Measurements from ENCODE around the gene RBMS3. TPM values are rescaled to one million over a fixed set of nuclear protein-coding genes. Genes with fewer than 3 reads are reported as not detected.

The RBMS3 gene
- total RNA-seq, 1 experiment from 2014 or later: 15.0 TPM

DNA sequence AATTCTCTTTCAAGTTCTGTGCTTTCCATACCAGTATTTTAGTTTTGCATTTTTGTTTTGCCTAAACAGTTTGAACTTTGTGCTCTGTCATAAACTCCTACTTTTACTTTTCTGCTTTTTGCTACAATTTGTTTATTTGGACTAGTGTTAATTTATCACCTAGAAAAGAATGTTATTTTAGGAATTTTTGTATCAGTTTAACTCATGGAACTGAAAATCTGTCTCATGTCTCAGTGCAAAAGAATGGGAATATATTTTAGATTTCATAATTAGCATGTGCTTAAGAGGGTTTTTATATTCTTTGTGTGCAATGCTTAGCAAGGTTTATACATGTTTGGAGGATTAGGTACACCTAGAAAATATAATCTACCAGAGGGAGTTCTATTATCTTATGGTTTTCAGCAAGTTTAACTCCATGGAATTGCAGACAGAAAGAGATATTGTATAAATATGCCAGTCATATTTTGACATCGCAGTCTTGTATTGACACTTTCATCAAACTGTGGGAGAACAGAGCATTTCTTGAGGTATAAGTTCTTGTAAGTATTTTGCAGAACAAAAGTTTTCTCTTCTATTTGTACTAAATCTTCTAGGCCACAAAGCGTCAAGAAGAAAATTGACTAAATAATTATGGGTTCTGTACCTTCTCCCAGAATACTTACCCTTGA lies 409.9 kb downstream of the RBMS3 start:
- DNase-seq (ENCODE audit: low read depth): no peak
- in situ Hi-C loops (cut with HindIII; ENCODE audit: low pct_unique_long_range_greater_than_20kb, low sequenced_read_pairs): no loop called here

DNA sequence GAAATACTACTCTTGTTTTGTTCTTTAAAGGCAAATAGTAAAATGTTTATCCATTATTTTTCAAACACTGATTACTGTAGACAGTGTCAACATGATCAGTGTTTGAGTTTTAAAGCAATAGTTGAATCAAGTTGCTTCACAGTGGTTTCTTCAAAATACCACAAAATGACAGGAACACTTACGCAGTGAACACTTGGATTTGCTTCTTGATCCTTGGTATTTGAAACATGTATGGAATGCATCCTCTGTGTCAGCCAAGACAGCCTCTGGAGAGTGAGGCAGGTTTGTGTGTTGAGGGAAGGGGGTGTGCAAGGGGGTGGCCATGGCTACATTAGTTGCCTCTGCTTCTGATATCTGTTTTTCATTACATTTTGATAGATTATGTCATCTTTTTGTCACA lies 413.0 kb downstream of the RBMS3 start:
- in situ Hi-C loops (cut with HindIII; ENCODE audit: low pct_unique_long_range_greater_than_20kb, low sequenced_read_pairs): no loop called here

DNA sequence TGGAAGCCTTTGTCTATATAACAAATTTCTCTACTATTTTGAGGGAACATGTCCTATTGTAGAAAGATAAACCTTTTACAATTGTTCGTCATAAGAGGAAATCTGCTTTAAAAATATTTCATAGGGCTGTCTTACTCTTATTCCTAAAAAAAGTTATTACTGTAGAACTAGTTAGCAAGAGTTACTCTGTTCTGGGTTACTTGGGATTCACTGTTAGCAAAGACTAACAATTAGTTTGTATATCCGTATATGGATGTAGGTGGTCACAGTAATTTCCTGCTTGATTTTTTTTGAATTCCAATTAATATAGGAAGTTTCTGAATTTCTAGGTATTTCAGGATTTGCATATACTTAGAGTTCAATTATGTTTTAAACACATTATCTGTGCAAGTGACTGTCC lies 413.5 kb downstream of the RBMS3 start:
- in situ Hi-C loops (cut with HindIII; ENCODE audit: low pct_unique_long_range_greater_than_20kb, low sequenced_read_pairs): no loop called here
- no peak for DNase-seq (ENCODE audit: low read depth)

More for the DNA sequence above, 413.0 kb downstream of the RBMS3 start:
- DNase-seq (ENCODE audit: low read depth): peak; percentile 73

DNA sequence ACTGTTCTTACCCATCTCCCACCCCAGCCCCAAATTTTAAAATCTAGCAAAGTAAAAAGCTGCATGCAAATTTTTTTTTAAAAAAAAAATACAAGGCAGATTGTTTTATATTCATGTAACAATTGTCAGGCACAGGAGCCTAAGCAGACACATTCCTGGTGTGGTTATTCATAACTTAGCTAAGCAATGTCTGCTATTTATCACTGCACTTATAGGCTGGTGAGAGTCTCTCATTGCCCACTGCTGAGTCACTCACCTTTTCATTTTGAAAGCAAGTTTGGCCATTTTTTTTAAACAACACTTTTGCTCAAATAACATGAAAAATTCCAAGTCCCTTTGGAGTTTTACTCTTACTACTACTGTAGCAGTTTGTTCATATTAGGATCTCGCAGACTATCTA lies 413.9 kb downstream of the RBMS3 start:
- in situ Hi-C loops (cut with HindIII; ENCODE audit: low pct_unique_long_range_greater_than_20kb, low sequenced_read_pairs): no loop called here
- peak; percentile 62 for DNase-seq (ENCODE audit: low read depth)

DNA sequence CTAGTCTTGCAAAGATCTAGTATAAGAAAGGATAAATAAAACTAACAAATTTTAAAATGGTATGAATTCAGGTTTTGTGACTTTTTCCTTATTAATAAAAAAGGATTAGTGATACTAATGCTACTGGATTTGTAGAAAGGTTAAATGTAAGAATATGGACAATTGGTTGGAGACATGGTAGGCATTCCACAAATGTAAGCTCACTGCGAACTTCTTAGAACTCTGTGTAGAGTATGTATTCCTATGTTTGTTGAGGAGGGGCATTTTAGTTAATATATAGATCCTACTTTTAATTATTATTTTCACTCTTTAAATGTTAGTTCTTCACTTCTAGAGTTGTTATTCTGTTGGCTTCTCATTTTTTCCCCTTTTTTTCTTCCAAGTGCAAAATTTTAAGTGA lies 414.3 kb downstream of the RBMS3 start:
- no peak for DNase-seq (ENCODE audit: low read depth)
- in situ Hi-C loops (cut with HindIII; ENCODE audit: low pct_unique_long_range_greater_than_20kb, low sequenced_read_pairs): no loop called here

DNA sequence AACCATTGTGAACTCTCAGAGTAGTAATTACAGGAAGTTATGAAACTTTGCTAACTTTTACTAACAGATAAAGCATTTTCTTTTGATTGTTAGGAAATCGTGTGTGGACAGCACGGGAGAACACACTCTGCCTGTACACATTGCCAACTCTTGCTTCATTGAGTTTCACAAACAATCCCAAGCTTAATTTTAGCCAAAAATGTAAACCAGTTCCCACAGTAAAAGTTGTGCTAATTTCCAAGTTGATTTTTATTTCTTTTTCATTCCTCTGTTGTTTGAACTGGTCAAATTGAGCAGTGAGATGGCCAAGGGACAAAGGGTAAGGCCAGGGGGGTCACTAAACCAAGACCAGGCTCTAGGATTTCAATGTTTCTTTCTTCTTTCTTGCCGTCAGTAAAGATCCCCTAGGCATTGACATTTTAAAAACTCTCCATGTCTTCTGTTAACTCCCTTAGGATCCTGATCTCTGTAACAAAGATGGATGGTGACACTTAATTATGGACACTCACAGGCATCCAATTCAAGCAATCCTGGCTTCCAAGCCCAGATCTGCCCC lies 414.9 kb downstream of the RBMS3 start:
- in situ Hi-C loops (cut with HindIII; ENCODE audit: low pct_unique_long_range_greater_than_20kb, low sequenced_read_pairs): no loop called here
- no peak for DNase-seq (ENCODE audit: low read depth)

DNA sequence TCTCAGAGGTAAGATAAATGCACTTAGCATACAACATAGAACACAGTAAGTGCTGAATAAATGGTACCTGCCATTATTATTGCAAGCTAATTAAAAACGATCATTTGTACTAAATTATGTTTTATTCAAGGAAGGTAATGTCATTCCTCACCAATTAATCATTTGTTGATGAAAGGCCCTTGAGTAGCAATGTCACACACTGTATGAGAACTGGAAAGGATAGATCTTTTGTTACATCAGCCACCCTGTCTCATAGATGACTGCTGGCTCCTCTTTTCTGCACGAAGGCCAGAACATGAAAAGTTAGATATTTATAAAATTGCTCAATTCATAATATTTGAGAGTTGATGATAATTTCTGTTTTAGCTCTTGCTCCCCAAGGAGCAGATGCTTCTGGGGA lies 415.4 kb downstream of the RBMS3 start:
- in situ Hi-C loops (cut with HindIII; ENCODE audit: low pct_unique_long_range_greater_than_20kb, low sequenced_read_pairs): no loop called here
- DNase-seq (ENCODE audit: low read depth): no peak

DNA sequence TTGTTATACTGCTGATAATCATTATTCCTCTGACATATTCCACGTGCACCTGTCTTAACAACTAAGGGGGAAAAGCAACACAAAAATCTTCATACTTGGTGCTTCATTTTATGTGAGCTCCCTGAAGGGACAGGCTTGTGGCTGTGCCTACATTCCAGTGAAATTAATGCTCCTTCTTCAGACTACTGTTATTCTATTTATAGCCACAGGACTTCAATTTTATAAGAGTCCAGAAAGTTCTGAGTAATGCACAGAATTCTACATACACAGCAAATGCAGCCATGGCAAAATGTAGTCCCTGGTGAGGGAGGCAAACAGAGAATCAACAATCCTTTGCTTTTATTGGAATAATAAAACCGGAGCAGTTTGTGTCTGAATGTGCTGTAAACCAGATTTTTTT lies 417.1 kb downstream of the RBMS3 start:
- in situ Hi-C loops (cut with HindIII; ENCODE audit: low pct_unique_long_range_greater_than_20kb, low sequenced_read_pairs): no loop called here
- no peak for DNase-seq (ENCODE audit: low read depth)

DNA sequence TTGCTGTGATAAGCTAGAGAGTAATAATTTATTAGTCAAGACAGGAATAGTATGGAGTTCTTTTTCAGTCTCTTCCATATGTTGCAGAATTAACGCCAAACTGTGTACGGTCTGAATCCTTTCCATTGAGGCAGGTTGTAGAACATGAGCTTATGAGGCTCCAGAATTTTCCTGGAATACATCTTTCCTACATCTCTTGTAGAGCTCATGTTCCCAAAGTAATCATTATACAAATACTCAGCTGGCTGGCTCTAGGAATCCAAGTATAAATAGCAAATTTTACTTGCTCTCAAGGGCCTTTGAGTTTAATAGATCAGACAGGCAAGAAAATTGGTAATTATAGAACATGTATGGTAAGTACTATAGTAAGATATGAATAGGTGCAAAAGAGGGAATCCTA lies 419.4 kb downstream of the RBMS3 start:
- DNase-seq (ENCODE audit: low read depth): no peak
- in situ Hi-C loops (cut with HindIII; ENCODE audit: low pct_unique_long_range_greater_than_20kb, low sequenced_read_pairs): no loop called here

DNA sequence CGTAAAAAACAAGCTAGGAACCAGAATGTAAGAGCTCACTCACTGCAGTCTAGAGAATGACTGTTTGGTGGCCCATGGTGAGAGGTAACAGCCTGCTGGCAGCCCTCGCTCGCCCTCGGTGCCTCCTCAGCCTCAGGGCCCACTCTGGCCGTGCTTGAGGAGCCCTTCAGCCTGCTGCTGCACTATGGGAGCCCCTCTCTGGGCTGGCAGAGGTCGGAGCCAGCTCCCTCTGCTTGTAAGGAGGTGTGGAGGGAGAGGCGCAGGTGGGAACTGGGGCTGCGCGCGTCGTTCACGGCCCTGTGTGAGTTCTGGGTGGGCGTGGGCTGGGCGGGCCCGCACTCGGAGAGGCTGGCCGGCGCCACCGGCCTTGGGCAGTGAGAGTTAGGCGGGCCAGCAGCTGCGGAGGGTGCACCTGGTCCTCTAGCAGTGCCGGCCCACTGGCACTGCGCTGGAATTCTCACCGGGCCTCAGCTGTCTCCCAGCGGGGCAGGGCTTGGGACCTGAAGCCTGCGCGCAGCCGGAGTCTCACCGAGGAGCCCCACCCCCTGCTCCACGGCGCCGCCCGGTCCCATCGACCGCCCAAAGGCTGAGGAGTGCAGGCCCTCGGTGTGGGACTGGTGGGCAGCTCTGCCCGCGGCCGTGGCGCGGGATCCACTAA lies 420.6 kb downstream of the RBMS3 start:
- no peak for DNase-seq (ENCODE audit: low read depth)
- in situ Hi-C loops (cut with HindIII; ENCODE audit: low pct_unique_long_range_greater_than_20kb, low sequenced_read_pairs): no loop called here

DNA sequence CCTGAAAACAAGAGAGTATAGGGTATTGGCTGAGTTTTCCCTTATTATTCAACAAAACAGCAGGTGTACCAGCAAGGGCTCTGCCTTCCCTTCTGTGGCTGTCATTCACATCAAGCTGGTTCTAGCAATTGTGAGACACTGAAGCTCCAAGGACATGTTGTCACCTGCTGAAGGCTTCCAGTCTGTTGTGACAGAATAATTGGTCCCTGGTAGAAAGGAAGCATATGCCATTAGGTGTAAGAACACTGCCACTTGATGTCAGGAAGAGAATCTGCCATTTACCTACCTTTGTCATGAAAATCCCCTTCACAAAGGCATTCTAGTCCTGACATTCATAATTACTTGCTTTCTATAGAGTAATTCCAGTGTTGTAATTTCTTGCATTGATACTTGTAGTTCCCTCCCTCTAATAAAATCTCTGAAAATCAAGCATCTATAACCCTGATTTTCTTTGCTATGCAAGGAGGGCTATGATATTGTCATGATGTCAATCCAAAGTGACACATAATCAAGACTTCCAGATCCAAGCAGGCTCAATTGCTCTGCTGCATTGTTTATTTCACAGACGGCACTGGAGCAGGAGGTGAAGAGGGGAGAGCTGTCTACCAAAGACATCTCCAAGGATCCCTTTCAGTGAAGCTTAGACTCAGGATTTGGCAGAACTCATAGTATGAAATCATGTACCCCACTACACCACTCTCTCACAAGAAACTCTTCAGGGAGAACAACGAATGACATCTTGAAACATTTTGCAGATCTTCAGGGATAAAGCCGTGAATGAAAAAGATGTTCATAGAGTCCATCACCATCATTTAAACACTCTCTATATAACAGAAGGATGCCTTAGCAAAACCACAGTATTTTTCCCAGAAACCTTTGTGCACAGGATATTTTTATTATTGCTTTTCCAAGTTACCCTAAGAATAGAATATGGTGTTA lies 425.3 kb downstream of the RBMS3 start:
- no peak for DNase-seq (ENCODE audit: low read depth)
- in situ Hi-C loops (cut with HindIII; ENCODE audit: low pct_unique_long_range_greater_than_20kb, low sequenced_read_pairs): no loop called here

DNA sequence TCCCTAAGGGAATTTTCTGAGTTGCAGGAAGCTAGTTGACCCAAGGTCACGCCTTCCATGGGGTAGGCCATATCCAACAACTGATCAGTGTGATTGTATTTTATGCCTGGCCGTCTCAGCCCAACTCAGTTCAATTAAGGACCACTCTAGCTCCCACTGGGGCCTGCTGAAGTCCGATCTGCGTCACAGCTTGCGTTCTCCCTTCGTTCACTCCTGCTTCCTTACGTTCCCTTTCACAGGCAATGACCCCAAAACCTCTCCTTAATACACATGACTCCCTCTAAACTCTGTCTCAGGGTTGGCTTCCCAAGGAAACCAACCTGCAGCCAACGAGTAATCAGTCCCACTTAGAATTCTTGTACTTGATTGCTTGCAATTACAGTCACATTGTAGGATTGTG lies 428.0 kb downstream of the RBMS3 start:
- in situ Hi-C loops (cut with HindIII; ENCODE audit: low pct_unique_long_range_greater_than_20kb, low sequenced_read_pairs): no loop called here
- no peak for DNase-seq (ENCODE audit: low read depth)

DNA sequence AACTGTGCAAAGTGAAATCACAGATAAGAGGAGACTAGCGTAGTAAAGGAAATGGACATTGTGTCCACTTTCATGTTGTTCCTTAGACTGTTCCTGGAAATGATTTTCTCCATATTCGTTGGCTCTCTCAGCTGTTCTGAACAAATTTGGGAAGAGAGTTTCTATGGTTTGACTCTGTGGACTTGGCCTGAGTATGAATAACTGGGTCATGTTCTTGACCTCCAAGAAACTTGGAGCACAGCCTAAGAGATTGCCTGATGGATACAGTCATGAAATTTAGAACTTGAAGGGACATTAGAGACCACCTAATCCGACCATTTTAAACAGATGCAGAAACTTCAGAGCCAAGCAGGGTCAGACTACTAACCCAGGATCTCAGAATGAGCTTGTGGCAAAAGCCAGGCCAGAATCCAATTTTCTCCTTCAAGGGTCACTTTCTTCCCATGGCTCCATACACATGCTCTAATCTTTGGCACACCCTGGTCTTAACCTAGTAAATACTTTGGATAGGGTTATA lies 430.4 kb downstream of the RBMS3 start:
- in situ Hi-C loops (cut with HindIII; ENCODE audit: low pct_unique_long_range_greater_than_20kb, low sequenced_read_pairs): no loop called here
- DNase-seq (ENCODE audit: low read depth): no peak

DNA sequence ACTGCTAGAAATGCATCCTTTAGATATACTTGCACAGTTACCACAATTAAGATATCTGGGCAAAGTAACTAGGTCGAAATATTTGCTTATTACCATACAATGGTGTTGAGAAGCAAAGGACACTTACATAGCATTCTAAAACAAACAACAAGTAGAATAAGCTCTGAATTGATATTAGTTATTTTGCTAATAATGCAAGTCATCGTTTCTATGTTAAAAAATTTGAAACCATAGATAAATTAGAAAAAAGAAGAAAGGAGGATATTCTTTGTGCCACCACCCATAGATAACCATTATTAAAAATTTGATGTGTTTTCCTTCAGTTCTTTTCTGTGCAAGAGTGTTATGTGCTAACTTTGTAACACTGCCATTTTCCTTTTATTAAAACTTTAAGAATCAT lies 435.3 kb downstream of the RBMS3 start:
- no peak for DNase-seq (ENCODE audit: low read depth)

DNA sequence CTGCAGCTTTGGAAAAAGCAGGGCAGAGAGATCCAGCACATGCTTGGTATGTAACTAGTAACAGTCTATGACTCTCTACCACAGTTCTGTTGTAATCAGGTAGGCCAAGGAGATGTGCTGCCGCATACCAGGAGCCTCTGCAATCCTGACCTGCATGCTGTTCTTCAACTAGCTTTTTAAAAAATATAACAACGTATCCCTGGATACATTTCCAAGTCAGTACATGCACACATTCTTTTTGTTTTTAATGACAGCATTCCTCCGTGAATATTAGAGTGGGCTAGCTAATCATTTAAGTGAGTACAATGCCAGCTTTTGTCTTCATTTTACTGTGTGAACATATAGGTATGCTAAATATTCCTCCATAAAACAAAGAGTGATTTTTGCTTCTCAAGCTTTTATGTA lies 437.8 kb downstream of the RBMS3 start:
- in situ Hi-C loops (cut with HindIII; ENCODE audit: low pct_unique_long_range_greater_than_20kb, low sequenced_read_pairs): no loop called here
- DNase-seq (ENCODE audit: low read depth): no peak

More for the DNA sequence above, 435.3 kb downstream of the RBMS3 start:
- in situ Hi-C loops (cut with HindIII; ENCODE audit: low pct_unique_long_range_greater_than_20kb, low sequenced_read_pairs): no loop called here

DNA sequence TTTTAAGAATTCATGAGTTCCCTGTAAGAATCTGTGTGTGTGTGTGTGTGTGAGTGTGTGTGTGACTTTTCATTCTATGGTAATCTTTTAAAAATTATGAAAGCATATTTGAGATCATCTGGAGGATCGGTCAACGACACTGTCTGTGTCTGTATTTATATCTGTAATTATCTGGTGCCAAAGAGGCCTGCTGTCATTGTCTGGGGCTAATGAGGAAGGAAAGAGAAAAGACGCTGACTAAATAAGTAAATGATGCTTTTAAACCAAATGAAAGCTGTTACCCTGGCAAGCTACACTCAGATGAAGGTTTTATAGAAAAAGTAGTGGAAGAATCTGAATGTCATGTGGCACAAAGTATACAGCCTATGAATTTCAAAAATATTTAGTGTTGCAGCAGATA lies 439.8 kb downstream of the RBMS3 start:
- in situ Hi-C loops (cut with HindIII; ENCODE audit: low pct_unique_long_range_greater_than_20kb, low sequenced_read_pairs): no loop called here
- DNase-seq (ENCODE audit: low read depth): no peak

DNA sequence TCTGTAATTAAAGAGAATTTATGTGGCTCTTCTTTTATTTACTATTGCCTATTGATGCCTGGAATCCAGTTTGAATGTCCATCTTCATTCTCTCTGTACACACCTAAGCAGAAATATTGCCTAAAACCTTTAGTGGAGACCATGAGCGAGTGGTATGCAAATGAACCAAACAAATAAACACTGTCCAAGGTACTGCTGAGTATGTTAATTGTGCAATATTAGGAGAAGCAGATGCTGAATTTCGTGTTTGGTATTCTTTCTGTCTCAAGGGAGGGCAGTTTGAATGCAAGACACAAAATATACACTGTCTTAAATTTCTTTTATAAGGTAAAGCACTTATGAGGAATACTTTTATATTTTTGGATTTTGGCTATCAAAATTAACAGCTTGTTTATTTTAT lies 440.9 kb downstream of the RBMS3 start:
- in situ Hi-C loops (cut with HindIII; ENCODE audit: low pct_unique_long_range_greater_than_20kb, low sequenced_read_pairs): no loop called here
- DNase-seq (ENCODE audit: low read depth): no peak

DNA sequence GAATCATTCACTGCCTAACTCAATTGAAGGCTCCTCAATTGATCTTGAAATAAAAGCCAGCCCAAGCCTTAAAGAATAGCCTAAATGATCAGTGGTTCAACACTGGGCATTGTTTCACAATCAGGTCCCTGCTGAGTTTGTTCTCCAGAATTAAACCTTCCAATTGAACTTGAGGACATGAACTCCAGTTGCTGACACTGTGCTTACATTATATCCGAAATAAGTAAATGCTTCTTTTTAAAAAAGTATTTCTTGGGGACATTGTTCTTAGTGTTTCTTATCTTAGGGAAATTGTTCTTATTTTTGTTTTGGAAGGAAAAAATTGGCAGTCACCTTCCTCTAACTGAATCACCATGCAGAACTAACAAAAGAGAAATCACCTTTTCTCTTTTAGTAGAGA lies 450.2 kb downstream of the RBMS3 start:
- no peak for DNase-seq (ENCODE audit: low read depth)
- in situ Hi-C loops (cut with HindIII; ENCODE audit: low pct_unique_long_range_greater_than_20kb, low sequenced_read_pairs): no loop called here

DNA sequence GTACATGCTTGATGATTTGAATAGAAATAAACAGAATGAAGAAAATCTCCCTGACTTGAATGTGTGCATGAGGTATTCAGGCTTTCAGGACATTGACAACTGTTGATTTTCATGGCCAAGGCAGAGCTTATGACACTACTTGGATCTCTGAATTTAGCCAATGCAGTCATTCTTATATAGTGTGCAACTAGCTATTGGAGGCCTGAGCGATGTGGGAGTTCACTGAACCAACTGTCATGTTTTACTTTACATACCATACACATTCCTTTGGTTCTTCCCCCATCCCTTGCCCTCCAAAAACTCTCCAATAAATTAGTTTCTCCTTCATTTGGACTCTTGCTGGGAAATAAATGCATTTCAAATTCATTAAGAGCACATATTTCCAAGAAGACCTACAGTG lies 460.4 kb downstream of the RBMS3 start:
- DNase-seq (ENCODE audit: low read depth): no peak
- in situ Hi-C loops (cut with HindIII; ENCODE audit: low pct_unique_long_range_greater_than_20kb, low sequenced_read_pairs): no loop called here

All from Caki2 (cell line).